Measurements from ENCODE around the gene C9orf43. TPM values are rescaled to one million over a fixed set of nuclear protein-coding genes. Genes with fewer than 3 reads are reported as not detected.
A peak's percentile ranks its signal among the peaks of the same experiment; 100 is the strongest.

C9orf43 gene
- total RNA-seq, 1 donor from 2014 or later, result 1.3 TPM

DNA sequence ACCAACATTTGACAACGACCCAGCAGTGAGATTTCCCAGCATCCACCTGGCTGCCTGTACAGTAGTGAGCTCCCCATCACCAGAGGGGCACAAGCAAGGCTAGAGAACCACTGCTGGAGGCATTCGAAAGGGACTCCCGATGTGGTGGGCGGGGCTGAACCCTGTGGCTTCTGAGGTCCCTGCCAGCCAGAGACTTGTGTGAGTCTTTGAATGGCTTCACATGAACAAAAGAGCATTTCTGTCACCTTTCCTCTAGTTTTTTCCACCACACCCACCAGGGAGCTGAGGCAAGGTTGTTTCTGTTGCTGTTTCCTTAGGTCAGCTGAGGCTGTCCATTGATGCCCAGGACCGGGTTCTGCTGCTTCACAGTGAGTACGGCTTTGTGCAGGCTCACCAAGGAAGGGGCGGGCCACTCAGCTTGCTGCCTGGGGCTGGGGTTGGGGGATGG lies 68.7 kb downstream of the C9orf43 start:
- TF ChIP-seq EZH2phosphoT487 (IDR thresholded peaks at IDR 0.05) (no peak), EZH2 (IDR thresholded peaks at IDR 0.05) (no peak)
- TF ChIP-seq, protein P1, sequence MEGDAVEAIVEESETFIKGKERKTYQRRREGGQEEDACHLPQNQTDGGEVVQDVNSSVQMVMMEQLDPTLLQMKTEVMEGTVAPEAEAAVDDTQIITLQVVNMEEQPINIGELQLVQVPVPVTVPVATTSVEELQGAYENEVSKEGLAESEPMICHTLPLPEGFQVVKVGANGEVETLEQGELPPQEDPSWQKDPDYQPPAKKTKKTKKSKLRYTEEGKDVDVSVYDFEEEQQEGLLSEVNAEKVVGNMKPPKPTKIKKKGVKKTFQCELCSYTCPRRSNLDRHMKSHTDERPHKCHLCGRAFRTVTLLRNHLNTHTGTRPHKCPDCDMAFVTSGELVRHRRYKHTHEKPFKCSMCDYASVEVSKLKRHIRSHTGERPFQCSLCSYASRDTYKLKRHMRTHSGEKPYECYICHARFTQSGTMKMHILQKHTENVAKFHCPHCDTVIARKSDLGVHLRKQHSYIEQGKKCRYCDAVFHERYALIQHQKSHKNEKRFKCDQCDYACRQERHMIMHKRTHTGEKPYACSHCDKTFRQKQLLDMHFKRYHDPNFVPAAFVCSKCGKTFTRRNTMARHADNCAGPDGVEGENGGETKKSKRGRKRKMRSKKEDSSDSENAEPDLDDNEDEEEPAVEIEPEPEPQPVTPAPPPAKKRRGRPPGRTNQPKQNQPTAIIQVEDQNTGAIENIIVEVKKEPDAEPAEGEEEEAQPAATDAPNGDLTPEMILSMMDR (IDR thresholded peaks at IDR 0.05), result no peak
- Mint-ChIP-seq H3K4me3 (no peak overlapping the region), H3K4me1 (peaks cover 23% of the 10 kb centered on the region), H3K27ac (no peak overlapping the region), H3K9me3 (no peaks in the 10 kb centered on the region), H3K27me3 (ENCODE audit: insufficient read depth, low read depth) (peaks cover 6% of the 10 kb centered on the region), H3K36me3 (no peaks in the 10 kb centered on the region)
- H3K4me2 ChIP-seq, result peak overlapping the region; percentile 60
- no peaks in the 10 kb centered on the region for H4K20me1 ChIP-seq (ENCODE audit: low read depth)
- H3K79me2 ChIP-seq (ENCODE audit: low read depth), result no peaks in the 10 kb centered on the region
- no peaks in the 10 kb centered on the region for H3F3A ChIP-seq (ENCODE audit: low read depth)
- no peaks in the 10 kb centered on the region for H3K9me3 ChIP-seq (ENCODE audit: low read depth)
- H3K27me3 ChIP-seq, result no peaks in the 10 kb centered on the region
- H3K4me3 ChIP-seq, result no peak overlapping the region
- H3K36me3 ChIP-seq, result no peaks in the 10 kb centered on the region
- H3K4me1 ChIP-seq, result peaks cover 24% of the 10 kb centered on the region
- no peak overlapping the region for H3K9ac ChIP-seq
- no peak overlapping the region for H2AFZ ChIP-seq (replicated peaks)
- peak; percentile 51 for DNase-seq (ENCODE audit: low spot score)
- no peak overlapping the region for H3K27ac ChIP-seq

Other genes with a start within 250 kb of the C9orf43 start
- gene FKBP15, start 189.5 kb upstream of the C9orf43 start, total RNA-seq (ENCODE audit: low replicate concordance), result 18.6 and 25.5 TPM in 2 replicates
- gene SLC31A1, start 189.2 kb upstream of the C9orf43 start, total RNA-seq (ENCODE audit: low replicate concordance), result 22.1 and 26.0 TPM in 2 replicates
- 45.6 and 94.4 TPM in 2 replicates for gene CDC26, start 135.2 kb upstream of the C9orf43 start, total RNA-seq (ENCODE audit: low replicate concordance)
- 28.2 and 34.0 TPM in 2 replicates for gene PRPF4, start 135.1 kb upstream of the C9orf43 start, total RNA-seq (ENCODE audit: low replicate concordance)
- 0.09 and 0.28 TPM in 2 replicates for gene RNF183, start 107.4 kb upstream of the C9orf43 start, total RNA-seq (ENCODE audit: low replicate concordance)
- gene WDR31, start 70.5 kb upstream of the C9orf43 start, total RNA-seq (ENCODE audit: low replicate concordance), result 2.5 and 3.2 TPM in 2 replicates
- gene BSPRY, start 61.2 kb upstream of the C9orf43 start, total RNA-seq (ENCODE audit: low replicate concordance), result 0.25 and 0.58 TPM in 2 replicates
- gene HDHD3, start 33.8 kb upstream of the C9orf43 start, total RNA-seq (ENCODE audit: low replicate concordance), result 9.8 and 18.0 TPM in 2 replicates
- 17.4 and 20.8 TPM in 2 replicates for gene ALAD, start 9.5 kb upstream of the C9orf43 start, total RNA-seq (ENCODE audit: low replicate concordance)
- gene POLE3, start 72 bp upstream of the C9orf43 start, total RNA-seq (ENCODE audit: low replicate concordance), result 48.2 and 57.8 TPM in 2 replicates
- 30.3 and 39.9 TPM in 2 replicates for gene RGS3, start 53.0 kb downstream of the C9orf43 start, total RNA-seq (ENCODE audit: low replicate concordance)